Measurements from ENCODE around the gene PARM1. TPM values are rescaled to one million over a fixed set of nuclear protein-coding genes. Genes with fewer than 3 reads are reported as not detected.

PARM1 gene
- total RNA-seq, 1 experiment from 2014 or later, result 65.0 TPM

- H2AFZ ChIP-seq (ENCODE audit: low read length), result no peak overlapping the region
- peaks cover 21% of the 10 kb centered on the region for H3K4me1 ChIP-seq (ENCODE audit: low read length)
- H3K27ac ChIP-seq (ENCODE audit: low read length), result no peak overlapping the region
- DNase-seq, result no peak
- H3K9me2 ChIP-seq (replicated peaks; ENCODE audit: insufficient read depth, low read length), result no peaks in the 10 kb centered on the region
- H3K9ac ChIP-seq (ENCODE audit: low read length), result no peak overlapping the region
- peaks cover 13% of the 10 kb centered on the region for H3K36me3 ChIP-seq (ENCODE audit: insufficient read depth, low read length)
- 0 out of 2 replicates have a peak, but pooled peaks cover 6% of the 10 kb centered on the region for H4K20me1 ChIP-seq (ENCODE audit: insufficient read depth, low read depth, low read length)
- H3K4me3 ChIP-seq (ENCODE audit: low read length), result no peak overlapping the region
- peaks cover 74% of the 10 kb centered on the region for H3K79me2 ChIP-seq (ENCODE audit: low read length)
- no peak overlapping the region for H3K4me2 ChIP-seq (ENCODE audit: low read depth, low read length, poor library complexity, severe bottlenecking)
- no peaks in the 10 kb centered on the region for H3K9me3 ChIP-seq (ENCODE audit: low read length)
- no peaks in the 10 kb centered on the region for H3K27me3 ChIP-seq (ENCODE audit: low read length)
These were observed 28.3 kb downstream of the PARM1 start for GRCh38 chr4:74961230-74961629.

GRCh38 chr4:74962584-74962983 is 29.7 kb downstream of the PARM1 start:
- H3K4me2 ChIP-seq (ENCODE audit: low read depth, low read length, poor library complexity, severe bottlenecking), result no peak overlapping the region
- H3K36me3 ChIP-seq (ENCODE audit: insufficient read depth, low read length), result peaks cover 13% of the 10 kb centered on the region
- 0 out of 2 replicates have a peak, but pooled peaks cover 6% of the 10 kb centered on the region for H4K20me1 ChIP-seq (ENCODE audit: insufficient read depth, low read depth, low read length)
- H3K4me3 ChIP-seq (ENCODE audit: low read length), result no peak overlapping the region
- no peak for DNase-seq
- H3K27me3 ChIP-seq (ENCODE audit: low read length), result no peaks in the 10 kb centered on the region
- no peak overlapping the region for H3K9ac ChIP-seq (ENCODE audit: low read length)
- no peaks in the 10 kb centered on the region for H3K9me2 ChIP-seq (replicated peaks; ENCODE audit: insufficient read depth, low read length)
- no peak overlapping the region for H2AFZ ChIP-seq (ENCODE audit: low read length)
- H3K9me3 ChIP-seq (ENCODE audit: low read length), result no peaks in the 10 kb centered on the region
- H3K4me1 ChIP-seq (ENCODE audit: low read length), result peaks cover 21% of the 10 kb centered on the region
- H3K27ac ChIP-seq (ENCODE audit: low read length), result no peak overlapping the region
- H3K79me2 ChIP-seq (ENCODE audit: low read length), result peaks cover 74% of the 10 kb centered on the region

GRCh38 chr4:74964311-74964710 is 31.4 kb downstream of the PARM1 start:
- no peaks in the 10 kb centered on the region for H3K9me2 ChIP-seq (replicated peaks; ENCODE audit: insufficient read depth, low read length)
- H3K4me3 ChIP-seq (ENCODE audit: low read length), result no peak overlapping the region
- H3K36me3 ChIP-seq (ENCODE audit: insufficient read depth, low read length), result peaks cover 10% of the 10 kb centered on the region; the same call in 1 of the 2 replicates
- H3K4me1 ChIP-seq (ENCODE audit: low read length), result peaks cover 15% of the 10 kb centered on the region
- H3K79me2 ChIP-seq (ENCODE audit: low read length), result peaks cover 70% of the 10 kb centered on the region
- 0 out of 2 replicates have a peak, but pooled peaks cover 6% of the 10 kb centered on the region for H4K20me1 ChIP-seq (ENCODE audit: insufficient read depth, low read depth, low read length)
- H3K4me2 ChIP-seq (ENCODE audit: low read depth, low read length, poor library complexity, severe bottlenecking), result no peak overlapping the region
- no peak overlapping the region for H3K27ac ChIP-seq (ENCODE audit: low read length)
- no peak for DNase-seq
- no peaks in the 10 kb centered on the region for H3K27me3 ChIP-seq (ENCODE audit: low read length)
- no peak overlapping the region for H2AFZ ChIP-seq (ENCODE audit: low read length)
- H3K9me3 ChIP-seq (ENCODE audit: low read length), result no peaks in the 10 kb centered on the region
- no peak overlapping the region for H3K9ac ChIP-seq (ENCODE audit: low read length)

GRCh38 chr4:74967324-74967723 is 34.4 kb downstream of the PARM1 start:
- no peak overlapping the region for H3K27ac ChIP-seq (ENCODE audit: low read length)
- H3K9me3 ChIP-seq (ENCODE audit: low read length), result no peaks in the 10 kb centered on the region
- no peak overlapping the region for H2AFZ ChIP-seq (ENCODE audit: low read length)
- no peak overlapping the region for H3K4me2 ChIP-seq (ENCODE audit: low read depth, low read length, poor library complexity, severe bottlenecking)
- H3K9ac ChIP-seq (ENCODE audit: low read length), result no peak overlapping the region
- H3K4me3 ChIP-seq (ENCODE audit: low read length), result no peak overlapping the region
- H4K20me1 ChIP-seq (ENCODE audit: insufficient read depth, low read depth, low read length), result 0 out of 2 replicates have a peak, but pooled peaks cover 6% of the 10 kb centered on the region
- H3K9me2 ChIP-seq (replicated peaks; ENCODE audit: insufficient read depth, low read length), result no peaks in the 10 kb centered on the region
- no peaks in the 10 kb centered on the region for H3K27me3 ChIP-seq (ENCODE audit: low read length)
- H3K4me1 ChIP-seq (ENCODE audit: low read length), result peaks cover 11% of the 10 kb centered on the region
- peaks cover 76% of the 10 kb centered on the region for H3K79me2 ChIP-seq (ENCODE audit: low read length)
- peaks cover 4% of the 10 kb centered on the region; the same call in 1 of the 2 replicates for H3K36me3 ChIP-seq (ENCODE audit: insufficient read depth, low read length)
- no peak for DNase-seq

- Histone ChIP-seq H3K9me3 (ENCODE audit: low read length) (no peaks in the 10 kb centered on the region), H3K4me2 (ENCODE audit: low read depth, low read length, poor library complexity, severe bottlenecking) (no peak overlapping the region), H3K4me3 (ENCODE audit: low read length) (no peak overlapping the region), H3K9ac (ENCODE audit: low read length) (no peak overlapping the region), H4K20me1 (ENCODE audit: insufficient read depth, low read depth, low read length) (0 out of 2 replicates have a peak, but pooled peaks cover 6% of the 10 kb centered on the region), H3K27ac (ENCODE audit: low read length) (no peak overlapping the region), H3K27me3 (ENCODE audit: low read length) (no peaks in the 10 kb centered on the region), H3K4me1 (ENCODE audit: low read length) (peaks cover 7% of the 10 kb centered on the region), H3K36me3 (ENCODE audit: insufficient read depth, low read length) (no peaks in the 10 kb centered on the region), H2AFZ (ENCODE audit: low read length) (no peak overlapping the region), H3K9me2 (replicated peaks; ENCODE audit: insufficient read depth, low read length) (no peaks in the 10 kb centered on the region), H3K79me2 (ENCODE audit: low read length) (peaks cover 72% of the 10 kb centered on the region)
- DNase-seq, result no peak
These were observed 35.7 kb downstream of the PARM1 start for GRCh38 chr4:74968456-74969164.

GRCh38 chr4:74969507-74970474 is 36.9 kb downstream of the PARM1 start:
- Histone ChIP-seq H3K27me3 (ENCODE audit: low read length) (no peaks in the 10 kb centered on the region), H3K27ac (ENCODE audit: low read length) (no peak overlapping the region), H3K9ac (ENCODE audit: low read length) (no peak overlapping the region), H3K79me2 (ENCODE audit: low read length) (peaks cover 64% of the 10 kb centered on the region), H3K9me2 (replicated peaks; ENCODE audit: insufficient read depth, low read length) (no peaks in the 10 kb centered on the region), H3K4me1 (ENCODE audit: low read length) (peaks cover 7% of the 10 kb centered on the region), H4K20me1 (ENCODE audit: insufficient read depth, low read depth, low read length) (no peaks in the 10 kb centered on the region), H3K9me3 (ENCODE audit: low read length) (no peaks in the 10 kb centered on the region), H2AFZ (ENCODE audit: low read length) (no peak overlapping the region), H3K4me3 (ENCODE audit: low read length) (no peak overlapping the region), H3K4me2 (ENCODE audit: low read depth, low read length, poor library complexity, severe bottlenecking) (no peak overlapping the region), H3K36me3 (ENCODE audit: insufficient read depth, low read length) (no peaks in the 10 kb centered on the region)
- no peak for DNase-seq

- Histone ChIP-seq H3K9me2 (replicated peaks; ENCODE audit: insufficient read depth, low read length) (no peaks in the 10 kb centered on the region), H3K79me2 (ENCODE audit: low read length) (peaks cover 61% of the 10 kb centered on the region), H4K20me1 (ENCODE audit: insufficient read depth, low read depth, low read length) (no peaks in the 10 kb centered on the region), H3K36me3 (ENCODE audit: insufficient read depth, low read length) (peaks cover under 1% of the 10 kb centered on the region; the same call in 1 of the 2 replicates), H3K4me2 (ENCODE audit: low read depth, low read length, poor library complexity, severe bottlenecking) (no peak overlapping the region), H2AFZ (ENCODE audit: low read length) (no peak overlapping the region), H3K27ac (ENCODE audit: low read length) (no peak overlapping the region), H3K4me3 (ENCODE audit: low read length) (no peak overlapping the region), H3K9me3 (ENCODE audit: low read length) (no peaks in the 10 kb centered on the region), H3K4me1 (ENCODE audit: low read length) (peaks cover 7% of the 10 kb centered on the region), H3K9ac (ENCODE audit: low read length) (no peak overlapping the region), H3K27me3 (ENCODE audit: low read length) (no peaks in the 10 kb centered on the region)
- DNase-seq, result no peak
These were observed 37.7 kb downstream of the PARM1 start for GRCh38 chr4:74970577-74970976.

- DNase-seq, result no peak
- no peak overlapping the region for H3K9ac ChIP-seq (ENCODE audit: low read length)
- H3K9me3 ChIP-seq (ENCODE audit: low read length), result no peaks in the 10 kb centered on the region
- no peak overlapping the region for H3K27ac ChIP-seq (ENCODE audit: low read length)
- no peak overlapping the region for H2AFZ ChIP-seq (ENCODE audit: low read length)
- peaks cover 54% of the 10 kb centered on the region for H3K79me2 ChIP-seq (ENCODE audit: low read length)
- no peaks in the 10 kb centered on the region for H4K20me1 ChIP-seq (ENCODE audit: insufficient read depth, low read depth, low read length)
- H3K4me2 ChIP-seq (ENCODE audit: low read depth, low read length, poor library complexity, severe bottlenecking), result no peak overlapping the region
- H3K36me3 ChIP-seq (ENCODE audit: insufficient read depth, low read length), result peaks cover 6% of the 10 kb centered on the region; the same call in 1 of the 2 replicates
- no peaks in the 10 kb centered on the region for H3K9me2 ChIP-seq (replicated peaks; ENCODE audit: insufficient read depth, low read length)
- no peaks in the 10 kb centered on the region for H3K27me3 ChIP-seq (ENCODE audit: low read length)
- peaks cover 7% of the 10 kb centered on the region for H3K4me1 ChIP-seq (ENCODE audit: low read length)
- H3K4me3 ChIP-seq (ENCODE audit: low read length), result no peak overlapping the region
These were observed 38.9 kb downstream of the PARM1 start for GRCh38 chr4:74971862-74972261.
